Measurements from ENCODE around the gene PARD6A. TPM values are rescaled to one million over a fixed set of nuclear protein-coding genes. Genes with fewer than 3 reads are reported as not detected.
"Not testable (repeated sequence)": the region's sequence is repeated elsewhere in the genome, so short reads cannot be mapped to it uniquely, and the experiment has no call there.

Gene PARD6A
- total RNA-seq, 1 donor from 2014 or later = 2.2 TPM

GRCh38 chr16:67685388-67686112 is 24.8 kb downstream of the PARD6A start:
- DNase-seq = no peak

GRCh38 chr16:67693517-67694285 is 32.9 kb downstream of the PARD6A start:
- not testable (repeated sequence) for DNase-seq

GRCh38 chr16:67694611-67695010 is 33.9 kb downstream of the PARD6A start:
- no peak for DNase-seq

- DNase-seq = no peak
Observed at GRCh38 chr16:67697422-67698185, 36.8 kb downstream of the PARD6A start.

GRCh38 chr16:67699265-67699664 is 38.5 kb downstream of the PARD6A start:
- DNase-seq = no peak

- no peak for DNase-seq
Observed at GRCh38 chr16:67701420-67701819, 40.7 kb downstream of the PARD6A start.

GRCh38 chr16:67702130-67702529 is 41.4 kb downstream of the PARD6A start:
- DNase-seq = no peak

- DNase-seq = no peak
Observed at GRCh38 chr16:67703626-67704025, 42.9 kb downstream of the PARD6A start.

GRCh38 chr16:67704110-67704509 is 43.4 kb downstream of the PARD6A start:
- no peak for DNase-seq

GRCh38 chr16:67707210-67707609 is 46.5 kb downstream of the PARD6A start:
- no peak for DNase-seq

GRCh38 chr16:67707790-67708189 is 47.0 kb downstream of the PARD6A start:
- no peak for DNase-seq

- DNase-seq = no peak
Observed at GRCh38 chr16:67708368-67708771, 47.6 kb downstream of the PARD6A start.

GRCh38 chr16:67709050-67709449 is 48.3 kb downstream of the PARD6A start:
- DNase-seq = no peak

GRCh38 chr16:67710607-67711006 is 49.8 kb downstream of the PARD6A start:
- no peak for DNase-seq

Other genes with a start within 250 kb of the PARD6A start
- gene ZDHHC1, start 244.5 kb upstream of the PARD6A start, total RNA-seq = 14.2 TPM
- gene HSD11B2, start 229.8 kb upstream of the PARD6A start, total RNA-seq = 7.8 TPM
- 90.3 TPM for gene ATP6V0D1, start 179.8 kb upstream of the PARD6A start, total RNA-seq
- gene AGRP, start 177.4 kb upstream of the PARD6A start, total RNA-seq = not detected
- gene RIPOR1, start 132.1 kb upstream of the PARD6A start, total RNA-seq = 50.5 TPM
- 40.0 TPM for gene CTCF, start 98.4 kb upstream of the PARD6A start, total RNA-seq
- gene CARMIL2, start 15.8 kb upstream of the PARD6A start, total RNA-seq = 2.3 TPM
- gene ACD, start 700 bp upstream of the PARD6A start, total RNA-seq = 7.3 TPM
- 13.6 TPM for gene ENKD1, start 5.8 kb downstream of the PARD6A start, total RNA-seq
- gene C16orf86, start 5.9 kb downstream of the PARD6A start, total RNA-seq = 3.4 TPM
- 12.5 TPM for gene GFOD2, start 58.4 kb downstream of the PARD6A start, total RNA-seq
- 10.5 TPM for gene RANBP10, start 145.6 kb downstream of the PARD6A start, total RNA-seq
- 1.1 TPM for gene TSNAXIP1, start 145.9 kb downstream of the PARD6A start, total RNA-seq
- 50.7 TPM for gene THAP11, start 181.4 kb downstream of the PARD6A start, total RNA-seq
- 124 TPM for gene NUTF2, start 186.0 kb downstream of the PARD6A start, total RNA-seq
- gene CENPT, start 186.7 kb downstream of the PARD6A start, total RNA-seq = 20.8 TPM
- 67.6 TPM for gene EDC4, start 212.1 kb downstream of the PARD6A start, total RNA-seq
- gene NRN1L, start 223.9 kb downstream of the PARD6A start, total RNA-seq = not detected
- 18.9 TPM for gene PSKH1, start 232.3 kb downstream of the PARD6A start, total RNA-seq